Measurements from ENCODE around the gene CBLL1.

CBLL1 gene

DNA sequence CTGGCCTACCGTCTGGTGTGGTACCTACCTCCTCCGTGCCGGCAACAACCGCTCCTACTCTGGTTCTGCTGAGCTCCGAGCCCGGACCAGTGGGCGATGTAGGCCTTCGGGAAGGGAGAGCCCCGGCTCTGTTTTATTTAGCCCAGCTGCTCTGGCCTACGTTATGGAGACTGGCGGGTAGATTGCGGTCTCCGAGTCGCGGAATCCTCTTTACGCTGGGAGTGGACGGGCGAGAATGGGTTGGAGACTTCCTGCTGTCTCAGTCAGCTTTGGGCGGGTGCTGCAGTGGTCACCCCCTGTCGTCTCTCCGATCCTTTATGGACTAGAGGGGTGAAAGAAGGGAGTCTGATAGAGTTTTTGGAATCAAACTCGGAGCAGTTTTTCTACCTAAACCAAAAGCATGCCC, 406 bp downstream of the CBLL1 start:
- DNase-seq (ENCODE audit: low read depth in 2 of 2): no peak

DNA sequence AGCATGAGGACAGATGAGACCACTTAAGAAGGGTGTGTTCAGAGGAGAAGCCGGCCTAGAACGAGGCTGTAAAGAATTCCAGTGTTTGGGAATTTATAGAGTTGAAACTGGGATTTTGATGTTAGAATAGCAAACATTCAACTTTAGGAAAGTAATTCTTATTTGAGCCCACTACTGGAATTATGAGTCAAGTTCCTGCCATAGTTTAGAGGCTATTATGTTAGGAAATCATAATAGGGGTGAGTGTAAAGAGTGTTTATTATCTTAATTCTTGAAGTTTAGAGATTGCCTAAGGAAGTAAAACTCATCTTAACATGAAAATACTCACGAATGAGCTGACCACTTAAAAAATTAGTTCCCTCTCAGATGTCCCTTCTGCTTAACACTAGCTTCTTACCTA, 2.1 kb downstream of the CBLL1 start:
- DNase-seq (ENCODE audit: low read depth in 2 of 2): no peak

DNA sequence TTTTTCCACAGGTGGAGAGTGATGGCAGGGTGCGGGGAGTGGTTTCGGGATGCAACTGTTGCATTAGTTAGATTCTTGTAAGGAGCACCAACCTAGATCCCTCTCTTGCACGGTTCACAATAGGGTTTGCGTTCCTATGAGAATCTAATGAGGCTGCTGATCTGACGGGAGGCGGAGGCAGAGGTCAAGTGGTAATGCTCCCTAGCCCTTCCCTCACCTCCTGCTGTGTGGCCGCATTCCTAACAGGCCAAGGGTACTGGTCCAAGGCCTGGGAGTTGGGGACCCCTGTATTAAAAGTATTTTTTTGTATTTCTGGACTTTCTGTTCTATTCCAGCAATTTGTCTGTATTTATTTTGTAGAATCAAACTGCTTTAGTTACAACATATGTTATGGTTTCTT, 7.2 kb downstream of the CBLL1 start:
- DNase-seq (ENCODE audit: low read depth in 2 of 2): no peak

DNA sequence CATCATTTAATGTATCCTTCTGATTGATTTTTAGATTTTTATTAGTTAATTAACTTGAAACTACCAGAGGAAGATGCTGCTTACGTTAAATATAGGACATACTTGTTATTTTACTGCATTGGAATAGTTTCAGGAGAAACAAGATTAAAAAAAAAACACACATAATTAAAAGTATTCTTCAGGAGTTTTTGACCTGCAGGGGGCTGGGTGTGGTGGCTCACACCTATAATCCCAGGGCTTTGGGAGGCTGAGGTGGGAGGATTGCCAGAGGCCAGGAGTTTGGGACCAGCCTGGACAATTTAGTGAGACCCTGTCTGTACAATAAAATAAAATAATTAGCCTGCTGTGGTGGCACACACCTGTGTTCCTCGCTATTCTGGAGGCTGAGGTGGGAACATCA, 10.7 kb downstream of the CBLL1 start:
- no peak for DNase-seq (ENCODE audit: low read depth in 2 of 2)

DNA sequence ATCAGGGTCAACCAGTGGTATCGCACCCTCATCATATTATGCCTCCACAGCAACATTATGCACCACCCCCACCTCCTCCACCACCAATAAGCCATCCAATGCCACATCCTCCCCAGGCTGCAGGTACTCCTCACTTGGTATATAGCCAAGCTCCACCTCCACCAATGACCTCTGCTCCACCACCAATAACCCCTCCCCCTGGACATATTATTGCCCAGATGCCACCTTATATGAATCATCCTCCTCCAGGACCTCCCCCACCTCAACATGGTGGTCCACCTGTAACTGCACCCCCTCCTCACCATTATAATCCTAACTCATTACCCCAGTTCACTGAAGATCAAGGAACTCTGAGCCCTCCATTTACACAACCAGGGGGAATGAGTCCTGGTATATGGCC, 14.7 kb downstream of the CBLL1 start:
- no peak for DNase-seq (ENCODE audit: low read depth in 2 of 2)

DNA sequence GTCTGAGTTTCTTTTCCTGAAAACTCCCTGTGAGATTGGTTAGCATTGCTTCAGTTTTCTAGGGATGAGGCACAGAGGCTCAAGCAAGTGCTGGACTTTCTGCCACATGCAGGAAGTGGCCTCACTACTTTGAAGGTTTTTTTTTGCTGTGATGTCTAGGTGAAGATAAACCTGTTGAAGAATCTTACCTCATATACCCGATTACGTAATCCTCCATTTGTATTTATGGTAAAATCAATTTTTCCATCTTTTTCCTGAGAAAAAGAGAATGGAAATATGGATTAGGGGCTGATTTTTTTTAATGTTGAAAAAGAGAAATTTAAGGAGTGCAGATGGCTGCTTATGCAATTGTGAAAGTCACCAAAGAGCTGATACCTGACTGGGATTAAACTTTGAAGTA, 23.4 kb downstream of the CBLL1 start:
- DNase-seq (ENCODE audit: low read depth in 2 of 2): no peak

DNA sequence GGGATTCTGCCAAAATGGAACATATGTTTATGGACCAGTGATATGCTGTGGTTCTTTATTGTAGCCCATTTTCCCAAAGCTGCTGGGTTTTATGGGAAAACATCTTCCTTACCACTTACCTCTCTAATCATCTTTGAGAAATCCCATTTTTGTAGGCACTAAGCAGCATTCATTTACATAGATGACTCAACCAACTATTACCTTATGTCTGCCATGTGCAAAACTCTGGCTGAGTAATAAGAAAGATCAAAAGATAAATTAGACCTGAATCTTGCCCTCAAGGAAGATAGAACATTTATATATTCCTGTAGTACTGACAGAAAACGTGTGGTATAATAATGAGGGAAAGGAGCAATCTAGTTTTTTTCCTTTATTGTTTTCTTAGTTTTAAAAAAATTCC, 24.3 kb downstream of the CBLL1 start:
- DNase-seq (ENCODE audit: low read depth in 2 of 2): no peak

DNA sequence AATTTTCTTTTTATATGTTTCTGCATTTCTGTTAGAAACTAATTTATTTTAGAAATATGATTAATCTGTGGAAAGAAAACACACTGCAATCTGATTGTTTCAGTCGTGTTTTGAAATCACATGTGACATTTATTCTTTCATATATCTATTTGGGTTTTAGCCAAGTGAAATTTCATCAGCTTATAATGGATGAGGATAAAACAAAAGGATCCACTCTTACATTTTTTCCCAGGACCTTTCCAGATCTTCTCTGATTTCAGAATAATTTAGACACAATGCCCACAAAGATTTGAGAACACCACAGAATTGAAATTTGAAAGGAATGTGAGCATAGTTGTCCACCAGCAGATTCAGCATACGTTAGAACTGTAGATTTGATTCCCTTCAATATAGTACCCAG, 29.1 kb downstream of the CBLL1 start:
- DNase-seq (ENCODE audit: low read depth in 2 of 2): no peak

DNA sequence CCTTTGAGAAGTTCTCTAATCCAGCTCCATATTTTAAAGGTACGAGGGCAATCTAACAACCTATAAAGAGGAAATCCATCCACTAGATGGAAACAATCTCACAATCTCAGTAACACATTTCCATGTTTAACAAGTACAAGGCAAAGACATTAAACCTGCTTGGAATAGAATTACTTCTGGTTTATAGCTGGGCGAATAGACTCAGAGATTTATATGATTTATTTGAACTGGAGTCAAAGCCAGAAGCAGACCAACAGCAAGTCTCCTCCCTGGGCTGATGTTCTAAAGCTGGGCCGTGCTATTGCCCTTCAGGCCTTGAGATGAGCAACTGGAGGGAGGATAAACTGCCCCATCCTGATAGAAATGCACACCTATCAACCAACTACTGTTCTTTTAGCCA, 33.8 kb downstream of the CBLL1 start:
- no peak for DNase-seq (ENCODE audit: low read depth in 2 of 2)

DNA sequence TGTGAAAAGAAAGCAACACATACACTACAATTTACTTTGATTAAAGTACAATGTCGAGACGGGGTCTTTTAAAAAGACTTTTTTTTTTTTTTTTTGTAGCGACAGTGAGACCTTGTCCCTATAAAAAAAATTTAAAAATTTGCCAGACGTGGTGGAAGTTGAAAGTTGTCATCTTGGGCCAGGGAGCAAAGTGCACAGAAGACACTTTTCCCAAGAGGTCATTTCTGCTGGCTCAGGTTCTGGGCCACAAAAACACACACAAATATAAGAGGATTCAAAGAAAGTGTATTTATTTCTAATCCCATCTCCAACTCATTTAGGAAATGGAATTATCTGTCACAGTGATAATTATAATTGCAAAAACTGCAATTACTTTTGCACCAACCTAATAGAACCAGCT, 34.3 kb downstream of the CBLL1 start:
- no peak for DNase-seq (ENCODE audit: low read depth in 2 of 2)

DNA sequence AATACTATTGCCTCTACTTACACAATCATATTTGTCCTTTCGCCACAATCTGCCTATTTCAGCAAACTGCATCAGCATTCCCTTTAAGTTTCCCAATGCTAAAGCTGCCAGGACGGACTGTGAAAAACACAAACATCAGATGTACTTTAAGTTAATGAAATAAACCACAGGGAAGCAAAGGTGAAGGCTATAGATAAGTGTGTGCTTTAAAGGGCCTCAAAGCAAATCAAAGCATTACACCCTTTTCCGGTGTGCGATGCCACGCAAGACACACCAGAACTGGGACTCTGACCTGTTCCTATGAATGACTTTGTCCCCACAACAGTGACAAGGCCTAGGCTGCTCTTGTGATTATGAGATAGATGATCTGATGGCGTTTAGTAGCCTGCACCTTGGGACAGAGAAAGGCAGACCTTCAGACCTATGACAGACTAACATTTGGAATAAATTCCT, 35.7 kb downstream of the CBLL1 start:
- DNase-seq (ENCODE audit: low read depth in 2 of 2): no peak

DNA sequence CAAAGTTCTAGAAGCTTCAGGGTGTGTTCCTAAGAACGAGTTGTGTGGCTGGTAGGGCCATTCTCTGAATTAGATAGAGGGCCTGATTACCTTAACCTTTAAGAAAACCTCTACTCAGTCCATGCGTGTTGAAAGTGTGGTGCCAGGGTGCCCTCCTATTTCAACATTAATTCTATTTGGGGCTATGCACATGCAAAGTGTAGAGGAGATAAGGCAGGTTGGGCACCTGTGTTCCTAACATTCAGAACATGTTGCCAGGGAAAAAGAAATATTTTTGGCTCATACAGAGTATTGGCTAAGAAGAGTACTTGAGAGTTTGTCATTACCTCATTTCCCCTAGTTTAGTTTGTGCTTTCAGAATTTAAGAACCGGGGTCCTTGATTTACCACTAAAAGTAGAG, 38.4 kb downstream of the CBLL1 start:
- DNase-seq (ENCODE audit: low read depth in 2 of 2): no peak

DNA sequence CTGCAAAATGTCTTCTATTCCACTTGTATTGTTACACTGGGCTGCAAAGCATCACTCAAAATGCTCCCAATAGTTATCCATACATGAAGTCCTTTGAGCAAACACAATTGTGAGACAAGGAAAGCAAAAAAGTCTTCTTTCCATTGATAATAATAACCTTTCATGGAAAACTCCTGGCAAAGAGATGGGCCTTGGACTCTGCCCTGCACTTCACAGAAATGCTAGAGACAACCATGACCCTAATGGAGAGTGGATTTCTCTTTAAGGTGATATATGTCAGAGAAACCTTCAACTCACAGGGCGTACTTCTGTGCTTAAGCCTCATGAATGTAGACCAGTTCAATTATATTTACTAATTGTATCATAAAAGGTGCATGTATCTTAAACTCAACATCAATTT, 39.7 kb downstream of the CBLL1 start:
- DNase-seq (ENCODE audit: low read depth in 2 of 2): no peak

DNA sequence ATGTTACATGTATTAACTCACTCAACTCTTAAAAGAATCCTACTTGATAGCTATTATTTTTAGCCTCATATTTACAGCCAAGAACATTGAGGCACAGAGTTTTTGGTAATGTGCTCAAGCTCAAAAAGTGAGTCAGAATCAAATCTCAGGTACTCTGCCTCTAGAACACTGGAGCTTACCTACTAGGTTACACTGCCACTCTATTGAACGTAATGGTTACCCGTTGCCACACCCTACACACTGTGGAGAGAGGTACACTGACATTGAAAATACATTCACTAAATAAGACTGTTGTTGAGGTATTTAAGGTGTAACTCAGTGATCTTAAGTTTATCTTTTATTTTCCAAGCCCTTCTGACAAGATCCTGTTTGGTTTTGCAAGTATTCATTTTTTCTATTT, 41.2 kb downstream of the CBLL1 start:
- no peak for DNase-seq (ENCODE audit: low read depth in 2 of 2)

DNA sequence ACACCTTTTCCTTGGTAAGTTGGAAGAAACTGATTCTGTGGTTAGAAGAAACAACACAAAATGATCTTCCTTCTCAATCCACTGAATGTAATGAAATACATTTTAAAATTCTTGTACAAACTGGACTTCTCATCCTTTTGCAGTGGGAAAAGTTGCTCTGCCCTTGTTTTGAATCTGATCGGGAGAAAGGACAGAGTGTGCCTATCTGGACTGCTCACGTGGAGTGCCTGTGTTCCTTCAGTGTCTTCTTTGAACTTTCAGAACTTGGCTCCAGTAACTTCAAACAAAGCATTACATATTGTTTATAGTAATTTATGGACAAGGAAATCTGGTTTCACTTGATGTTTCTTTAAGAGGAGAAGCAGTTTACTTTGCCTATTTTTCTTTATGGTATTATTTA, 42.0 kb downstream of the CBLL1 start:
- no peak for DNase-seq (ENCODE audit: low read depth in 2 of 2)

DNA sequence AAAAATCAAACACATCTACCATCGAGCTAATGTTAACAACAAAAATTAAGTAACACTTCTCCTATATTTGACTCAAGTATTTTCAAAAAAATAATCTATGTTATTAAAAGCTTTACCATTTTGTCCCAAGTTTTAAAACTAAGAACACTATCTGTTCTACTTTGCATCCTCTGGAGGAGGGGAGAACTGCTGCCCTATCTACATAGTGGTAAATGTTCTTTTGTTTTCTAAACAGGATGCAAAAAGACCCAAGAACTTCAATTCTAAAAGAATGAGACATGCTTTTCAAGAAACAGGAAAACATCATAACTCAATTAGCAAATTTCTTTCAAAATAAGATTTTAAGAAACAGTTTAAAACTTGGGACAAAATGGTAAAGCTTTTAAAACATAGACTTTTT, 44.3 kb downstream of the CBLL1 start:
- DNase-seq (ENCODE audit: low read depth in 2 of 2): no peak

DNA sequence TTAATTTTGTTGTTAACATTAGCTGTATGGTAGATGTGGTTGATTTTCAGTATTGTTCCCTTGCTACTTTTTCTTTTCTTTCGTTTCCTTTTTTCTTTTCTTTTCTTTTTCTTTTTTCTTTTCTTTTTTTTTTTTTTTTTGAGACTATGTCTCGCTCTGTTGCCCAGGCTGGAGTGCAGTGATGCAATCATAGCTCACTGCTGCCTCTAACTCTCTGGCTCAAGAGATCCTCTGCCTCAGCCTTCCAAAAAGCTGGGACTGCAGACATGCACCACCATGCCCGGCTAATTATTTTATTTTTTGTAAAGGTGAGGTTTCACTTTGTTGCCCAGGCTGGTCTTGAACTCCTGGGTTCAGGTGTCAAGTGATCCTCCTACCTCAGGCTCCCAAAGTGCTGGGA, 44.7 kb downstream of the CBLL1 start:
- no peak for DNase-seq (ENCODE audit: low read depth in 2 of 2)

DNA sequence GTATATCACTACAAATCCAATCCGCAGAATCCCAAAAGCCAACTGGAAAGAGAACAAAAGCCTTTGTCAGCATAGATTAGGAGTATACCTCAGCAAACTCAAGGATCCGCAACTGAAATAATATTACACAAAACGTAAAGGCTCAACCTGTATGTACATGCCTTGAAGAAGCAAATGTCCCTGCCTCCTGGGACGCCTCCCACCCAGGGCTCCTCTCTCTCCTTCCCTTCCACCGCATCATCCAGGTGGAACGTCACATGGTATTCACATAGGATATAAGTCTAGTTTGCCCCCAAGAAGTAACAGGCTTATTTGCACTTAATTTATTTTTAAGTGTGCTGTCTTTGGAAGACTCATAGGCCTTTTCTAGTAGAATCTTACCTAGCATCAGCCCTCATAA, 45.7 kb downstream of the CBLL1 start:
- DNase-seq (ENCODE audit: low read depth in 2 of 2): no peak

DNA sequence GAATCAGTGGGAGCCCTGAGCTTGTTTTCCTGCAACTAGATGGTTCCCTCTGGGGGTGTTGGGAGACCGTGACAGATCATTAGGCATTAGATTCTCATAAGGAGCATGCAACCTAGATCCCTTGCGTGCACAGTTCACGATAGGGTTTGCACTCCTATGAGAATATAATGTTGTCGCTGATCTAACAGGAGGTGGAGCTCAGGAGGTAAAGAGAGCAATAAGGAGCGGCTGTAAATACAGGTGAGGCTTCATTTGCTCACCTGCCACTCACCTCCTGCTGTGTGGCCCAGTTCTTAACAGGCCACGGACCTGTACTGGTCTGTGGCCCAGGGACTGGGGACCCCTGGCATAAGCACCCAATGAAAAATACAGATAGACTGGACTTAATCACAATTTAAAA, 48.4 kb downstream of the CBLL1 start:
- DNase-seq (ENCODE audit: low read depth in 2 of 2): no peak

DNA sequence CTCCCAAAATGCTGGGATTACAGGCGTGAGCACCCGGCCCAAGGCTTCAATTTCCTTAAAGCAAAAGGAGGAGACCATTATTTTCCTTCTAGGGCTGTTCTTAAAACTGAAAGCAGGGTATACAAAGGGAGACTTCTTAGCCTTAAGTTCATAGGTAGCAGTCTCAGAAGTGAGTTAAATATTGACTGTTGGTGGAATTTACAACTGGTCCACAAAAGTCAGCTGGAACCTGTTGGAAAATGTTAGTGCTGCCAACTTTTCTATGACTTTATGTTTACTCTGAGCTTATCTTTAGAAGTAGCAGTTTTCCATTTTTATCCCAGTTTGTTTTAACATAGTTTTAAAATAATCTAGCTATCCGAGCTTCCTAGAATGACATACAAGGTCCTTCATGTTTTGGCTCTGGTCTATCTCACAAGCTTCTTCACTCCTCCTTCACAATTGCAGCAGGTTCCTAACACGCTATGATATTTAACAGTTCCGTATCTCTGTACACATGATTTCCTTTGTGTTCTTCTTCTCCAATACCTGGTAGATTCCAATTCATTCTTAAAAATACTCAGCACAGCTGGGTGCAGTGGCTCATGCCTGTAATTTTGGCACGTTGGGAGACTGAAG, 55.8 kb downstream of the CBLL1 start:
- DNase-seq (ENCODE audit: low read depth in 2 of 2): no peak

DNA sequence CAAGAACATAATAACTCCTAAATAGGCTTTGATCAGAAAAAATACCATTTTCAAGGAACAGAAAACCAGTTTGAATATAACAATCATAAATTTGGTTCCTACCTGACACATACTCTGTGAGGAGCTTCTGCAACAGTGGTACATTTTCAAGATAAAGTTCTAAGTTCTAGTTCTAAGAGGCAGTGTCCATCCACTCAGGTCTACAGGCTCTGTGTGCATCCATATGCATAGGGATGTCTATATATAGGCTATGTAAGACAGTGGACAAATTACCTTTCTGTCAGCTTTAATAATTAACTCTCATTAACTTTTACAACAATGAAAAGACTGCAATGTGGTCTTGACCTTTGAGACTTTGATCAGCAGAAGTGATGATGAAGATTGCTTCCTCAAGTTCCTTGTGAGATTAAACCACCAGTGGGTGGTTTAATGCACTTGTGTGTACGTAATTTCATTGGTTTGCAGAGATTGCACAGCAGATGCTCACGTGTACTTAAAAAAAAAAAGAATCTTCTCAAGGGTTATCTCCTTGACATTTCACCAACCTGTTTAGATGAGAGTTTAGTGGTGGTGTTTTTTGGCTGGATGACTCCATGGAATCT, 59.2 kb downstream of the CBLL1 start, which contains the start of gene SLC26A3:
Gene SLC26A3 (minus strand): TSS at position 215 of the 602 bp plus-strand sequence. CDS start 8,714 bp downstream, outside the sequence.
- no peak for DNase-seq (ENCODE audit: low read depth in 2 of 2)

DNA sequence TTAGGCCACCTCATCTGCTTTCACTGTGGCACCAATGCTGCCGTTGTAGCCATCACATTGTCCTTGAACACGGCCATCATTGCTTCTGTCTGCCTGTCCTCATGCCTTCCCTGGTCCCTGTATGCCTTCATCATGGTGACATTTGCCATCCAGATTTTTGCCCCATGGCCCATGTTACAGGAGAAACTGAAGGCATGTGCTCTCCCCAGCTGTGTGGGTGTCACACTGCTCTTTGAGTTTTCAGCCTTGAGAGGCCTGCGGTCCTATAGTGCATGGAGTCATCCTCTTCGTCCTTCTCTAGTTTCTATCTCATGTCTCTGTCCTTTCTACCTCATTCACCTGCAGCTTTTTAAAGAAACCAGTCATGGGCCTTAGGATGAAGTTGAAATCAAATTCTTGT, 65.2 kb downstream of the CBLL1 start:
- DNase-seq (ENCODE audit: low read depth in 2 of 2): no peak

DNA sequence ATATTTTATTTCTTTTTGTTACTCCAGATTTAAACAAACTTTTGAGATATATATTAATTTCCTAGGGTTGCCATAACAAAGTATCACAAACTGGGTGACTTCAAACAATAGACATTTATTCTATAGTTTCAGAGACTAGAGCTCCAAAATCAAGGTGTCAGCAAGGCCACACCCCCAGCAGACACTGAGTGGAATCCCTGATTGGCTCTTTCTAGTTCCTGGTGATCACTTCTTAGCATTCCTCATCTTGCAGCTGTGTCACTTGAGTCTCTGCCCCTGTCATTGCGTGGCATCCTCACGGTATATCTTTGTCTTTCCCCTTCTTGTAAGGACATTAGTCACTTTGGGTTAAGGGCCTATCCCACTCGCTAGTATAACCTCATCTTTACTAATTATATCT, 66.7 kb downstream of the CBLL1 start:
- no peak for DNase-seq (ENCODE audit: low read depth in 2 of 2)

All from stimulated activated CD8-positive, alpha-beta memory T cell treated with anti-CD3 and anti-CD28 coated beads, Interleukin-7, amount 100 ng/mL, for 4 hours (primary cell).